B cell (primary cell): ENCODE data around the gene SDK1.

Source experiments
- CTCF ChIP-seq: fragments of 200-600 bp; IDR thresholded peaks from one replicate; pipeline ENCODE4 v1.8.0; 2022; ENCODE audit warnings: antibody characterized with exemption, mild to moderate bottlenecking
- EZH2 ChIP-seq: IDR thresholded peaks from 2 replicates; pipeline ENCODE4 v1.6.1; 2012; ENCODE audit warnings: borderline replicate concordance, low read depth, mild to moderate bottlenecking, moderate library complexity, low read length; ENCODE audit not compliant: insufficient read depth, poor library complexity, severe bottlenecking

GRCh38 chr7:3591944-3592343 lies 290.9 kb downstream of the SDK1 start:
- TF ChIP-seq EZH2 (no peak), CTCF (no peak)
